Measurements from ENCODE around the gene ZNF12.

DNA sequence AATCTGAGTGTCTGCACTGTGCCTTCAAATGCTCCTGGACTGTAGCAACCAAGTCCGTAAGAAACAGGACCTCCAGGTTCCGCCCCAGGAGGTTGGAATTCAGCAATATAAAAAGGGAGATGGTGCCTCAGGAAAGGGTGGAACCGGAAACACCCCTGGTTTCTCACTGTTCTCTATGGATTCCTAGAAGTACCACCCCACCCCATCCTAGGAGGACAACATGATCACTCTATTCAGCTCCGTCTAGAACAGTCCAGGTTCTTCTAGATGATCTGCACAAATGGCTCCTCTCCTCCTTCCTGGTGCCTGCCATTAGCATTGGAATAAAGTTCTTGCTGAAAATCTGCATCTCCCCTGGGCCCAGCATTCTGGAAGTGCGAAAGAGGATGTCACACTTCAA lies 7.6 kb upstream of the ZNF12 start:
- TF ChIP-seq POLR2A (IDR thresholded peaks at IDR 0.05) (no peak), CTCF (IDR thresholded peaks at IDR 0.05) (no peak)

All from lower leg skin (tissue), 3 donors.